GM20000 (cell line): ENCODE data around the gene BMP6.
"Not testable (repeated sequence)": the region's sequence is repeated elsewhere in the genome, so short reads cannot be mapped to it uniquely, and the experiment has no call there.

ENCODE experiments used
- DNase-seq: peaks from one replicate; pipeline ENCODE4 v3.0.0; 2012; ENCODE audit warnings: low spot score
- TF ChIP-seq, protein P1 (sequence below): IDR thresholded peaks from 2 replicates; pipeline ENCODE4 v1.5.1; 2012; ENCODE audit warnings: mild to moderate bottlenecking, control low read depth; ENCODE audit errors: extremely low read depth, missing control alignments

The BMP6 gene

DNA sequence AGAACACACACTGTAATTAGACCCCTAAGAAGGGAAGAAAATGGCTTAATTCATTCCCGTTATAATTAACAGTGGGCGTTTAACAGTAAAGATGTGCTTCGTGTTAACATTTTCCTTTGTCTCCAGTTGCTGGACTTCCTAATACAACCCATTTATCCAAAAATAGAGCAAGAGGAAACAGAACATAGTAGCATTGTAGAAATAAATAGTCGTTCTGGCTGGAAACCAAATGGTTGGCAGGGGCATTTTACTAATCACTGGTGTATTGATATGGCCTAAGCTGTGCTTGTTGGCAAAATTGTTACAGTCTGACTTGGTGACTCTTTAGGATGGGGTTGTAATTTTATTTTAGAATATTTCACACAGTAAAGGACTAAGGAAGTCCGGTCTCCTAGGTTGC is 89.8 kb downstream of the BMP6 start:
- TF ChIP-seq, protein P1, sequence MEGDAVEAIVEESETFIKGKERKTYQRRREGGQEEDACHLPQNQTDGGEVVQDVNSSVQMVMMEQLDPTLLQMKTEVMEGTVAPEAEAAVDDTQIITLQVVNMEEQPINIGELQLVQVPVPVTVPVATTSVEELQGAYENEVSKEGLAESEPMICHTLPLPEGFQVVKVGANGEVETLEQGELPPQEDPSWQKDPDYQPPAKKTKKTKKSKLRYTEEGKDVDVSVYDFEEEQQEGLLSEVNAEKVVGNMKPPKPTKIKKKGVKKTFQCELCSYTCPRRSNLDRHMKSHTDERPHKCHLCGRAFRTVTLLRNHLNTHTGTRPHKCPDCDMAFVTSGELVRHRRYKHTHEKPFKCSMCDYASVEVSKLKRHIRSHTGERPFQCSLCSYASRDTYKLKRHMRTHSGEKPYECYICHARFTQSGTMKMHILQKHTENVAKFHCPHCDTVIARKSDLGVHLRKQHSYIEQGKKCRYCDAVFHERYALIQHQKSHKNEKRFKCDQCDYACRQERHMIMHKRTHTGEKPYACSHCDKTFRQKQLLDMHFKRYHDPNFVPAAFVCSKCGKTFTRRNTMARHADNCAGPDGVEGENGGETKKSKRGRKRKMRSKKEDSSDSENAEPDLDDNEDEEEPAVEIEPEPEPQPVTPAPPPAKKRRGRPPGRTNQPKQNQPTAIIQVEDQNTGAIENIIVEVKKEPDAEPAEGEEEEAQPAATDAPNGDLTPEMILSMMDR, result no peak
- no peak for DNase-seq

DNA sequence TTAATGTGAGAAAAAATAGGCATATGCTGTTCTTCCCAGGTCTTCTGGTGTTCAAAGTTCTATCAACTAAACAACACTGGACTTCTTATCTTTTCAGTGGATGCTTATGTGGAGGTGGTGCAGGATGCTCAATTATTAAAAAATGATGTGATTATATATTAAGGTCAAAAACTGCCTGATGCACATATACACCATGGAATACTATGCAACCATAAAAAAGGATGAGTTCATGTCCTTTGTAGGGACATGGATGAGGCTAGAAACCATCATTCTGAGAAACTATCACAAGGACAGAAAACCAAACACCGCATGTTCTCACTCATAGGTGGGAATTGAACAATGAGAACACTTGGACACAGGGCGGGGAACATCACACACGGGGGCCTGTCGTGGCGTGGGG is 91.3 kb downstream of the BMP6 start:
- not testable (repeated sequence) for DNase-seq

DNA sequence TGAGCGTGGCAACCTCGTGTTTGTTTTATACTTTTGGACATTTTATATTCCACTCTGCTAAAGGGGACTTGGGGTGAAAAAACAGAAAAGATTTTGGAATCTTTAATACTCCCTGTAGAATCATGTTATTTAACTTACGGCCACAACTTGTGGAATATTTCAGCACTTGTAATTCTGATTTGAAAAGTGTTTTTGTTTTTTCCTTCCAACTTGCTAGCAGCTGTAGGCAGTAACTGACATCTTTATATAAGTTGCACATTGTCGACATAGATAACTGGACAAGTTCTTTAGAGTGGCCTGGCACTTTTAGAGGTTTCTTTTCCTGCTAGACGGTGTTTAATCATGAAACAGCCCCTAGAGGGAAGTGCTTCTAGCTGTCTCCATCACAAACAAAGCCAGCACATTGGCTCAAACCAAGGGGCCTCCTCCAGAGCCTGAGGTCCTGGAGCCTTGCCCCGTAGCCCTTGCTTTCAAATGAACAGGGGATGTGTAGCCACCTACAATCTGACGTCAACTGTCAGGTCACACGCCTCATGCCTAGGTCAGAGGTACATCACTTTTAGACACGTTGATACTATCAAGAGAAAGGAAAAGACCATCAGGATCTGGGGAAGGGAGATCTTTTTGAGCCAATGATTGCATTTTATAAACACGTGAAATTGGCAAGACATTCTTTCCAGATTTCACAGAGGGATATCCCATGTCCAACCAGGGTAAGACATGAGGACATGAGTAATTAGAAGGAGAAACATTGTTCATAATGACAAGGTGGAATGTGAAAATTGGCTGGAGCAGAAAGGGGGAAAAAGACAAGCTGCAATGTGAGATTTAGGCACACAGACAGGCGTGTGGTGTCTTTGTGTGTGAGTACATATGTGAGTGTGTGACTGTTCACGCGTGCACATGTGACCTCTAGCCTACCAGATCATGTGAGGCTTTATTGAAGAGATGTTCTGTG is 92.6 kb downstream of the BMP6 start:
- DNase-seq, result no peak

DNA sequence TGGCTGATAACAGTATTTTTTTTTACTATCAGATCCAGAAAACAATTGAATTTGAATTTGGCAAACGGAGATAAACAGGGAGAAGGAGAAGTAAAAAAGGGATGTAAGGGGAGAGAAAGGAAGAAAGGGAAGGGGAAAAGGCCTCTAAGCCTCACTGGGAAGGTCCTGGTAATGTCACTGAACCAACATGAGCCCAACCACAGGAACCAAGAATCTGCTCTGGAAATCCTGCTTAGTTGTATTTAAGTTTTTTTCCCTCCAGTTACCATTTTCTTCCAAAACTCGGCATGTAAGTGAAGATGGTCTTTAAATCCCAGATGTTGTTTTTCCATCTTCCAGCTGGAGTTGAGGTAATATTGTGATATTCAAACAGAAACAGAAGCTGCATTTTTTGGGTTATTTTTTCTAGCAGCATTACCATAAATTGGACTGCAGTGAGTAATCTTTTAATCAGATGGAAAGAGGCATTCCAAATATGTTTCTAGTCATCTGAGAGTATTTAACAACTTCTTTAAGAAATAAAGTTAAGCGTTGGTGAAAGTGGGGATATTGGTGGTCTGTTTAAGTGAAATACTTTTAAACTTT is 93.6 kb downstream of the BMP6 start:
- DNase-seq, result no peak
- TF ChIP-seq, protein P1, result no peak

More for the DNA sequence above, 92.6 kb downstream of the BMP6 start:
- TF ChIP-seq, protein P1, result no peak

DNA sequence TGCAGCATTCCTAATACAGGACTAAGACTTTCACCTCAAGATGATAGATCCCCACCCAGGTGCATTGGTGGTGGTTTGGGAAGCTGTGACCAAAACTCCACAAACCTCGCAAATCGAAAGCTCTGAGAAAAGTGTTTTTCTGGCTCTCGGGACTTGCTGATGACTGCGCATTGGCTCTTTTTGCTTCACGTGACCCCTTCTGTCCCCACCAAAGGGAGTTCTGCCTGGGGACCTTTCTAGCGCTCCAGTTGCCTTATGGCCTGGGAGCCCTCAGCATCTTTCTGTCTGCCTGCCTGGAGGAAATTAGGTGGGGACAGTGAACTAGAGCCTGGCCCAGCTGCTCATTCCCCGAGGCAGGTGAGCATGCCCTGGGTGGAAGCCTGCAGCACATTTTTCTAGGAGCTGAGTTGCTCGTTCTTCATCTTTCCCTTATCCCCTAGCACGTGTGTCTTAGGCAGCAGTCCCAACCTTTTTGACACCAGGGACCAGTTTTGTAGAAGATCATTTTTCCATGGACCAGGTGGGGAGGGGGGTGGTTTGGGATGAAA is 94.5 kb downstream of the BMP6 start:
- DNase-seq, result no peak
- TF ChIP-seq, protein P1, result no peak

DNA sequence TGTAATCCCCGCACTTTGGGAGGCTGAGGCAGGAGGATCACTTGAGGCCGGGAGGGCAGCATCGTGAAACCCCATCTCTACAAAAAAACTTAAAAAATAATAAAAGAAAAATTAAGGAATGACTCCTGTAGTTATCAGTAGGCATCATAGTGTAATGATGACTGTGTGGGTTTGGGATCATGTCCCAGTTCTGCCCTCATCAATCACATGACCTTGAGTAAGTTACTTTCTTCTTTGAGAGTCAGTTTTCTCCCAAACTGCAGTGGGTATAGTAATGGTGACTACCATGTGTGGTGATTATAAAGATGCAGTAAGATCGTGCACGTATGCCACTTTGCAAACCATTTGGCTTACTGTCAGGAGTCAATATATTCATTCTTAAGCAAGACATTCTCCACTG is 95.5 kb downstream of the BMP6 start:
- DNase-seq, result no peak
- TF ChIP-seq, protein P1, result no peak

DNA sequence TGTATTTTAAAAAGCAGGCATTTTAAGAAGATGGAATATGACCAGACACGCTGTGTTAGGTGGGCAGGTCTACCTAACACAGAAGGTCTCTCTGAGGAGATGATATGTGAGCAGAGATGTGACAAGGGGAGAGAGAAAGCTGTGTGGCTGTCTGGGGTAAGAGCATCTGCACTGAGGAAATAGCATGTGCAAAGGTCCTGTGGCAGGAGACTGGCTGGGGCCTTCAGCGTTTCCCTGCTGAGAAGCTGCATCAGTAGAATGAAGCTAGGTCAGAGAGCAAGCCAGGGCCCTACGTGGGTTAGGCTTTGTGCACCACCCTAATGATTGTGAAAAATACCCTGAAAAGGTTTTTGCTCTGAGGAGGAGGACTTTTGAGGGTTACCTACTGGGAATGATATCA is 97.7 kb downstream of the BMP6 start:
- TF ChIP-seq, protein P1, result no peak
- DNase-seq, result no peak
